Dendritic cell treated with granulocyte-macrophage colony-stimulating factor and Interleukin-4, amounts not matched to agents 40 ng/mL and 50 ng/mL, for 4 days (primary cell): ENCODE results near the gene DEFB118.
"Not testable (repeated sequence)": the region's sequence is repeated elsewhere in the genome, so short reads cannot be mapped to it uniquely, and the experiment has no call there.

Experiments
- H3K27ac Mint-ChIP-seq: one replicate; pipeline ENCODE4 v1.8.0; 2022; ENCODE audit warnings: mild to moderate bottlenecking, mixed read lengths
- H3K27me3 Mint-ChIP-seq: one replicate; pipeline ENCODE4 v1.8.0; 2022; ENCODE audit warnings: mild to moderate bottlenecking, mixed read lengths
- H3K36me3 Mint-ChIP-seq: one replicate; pipeline ENCODE4 v1.8.0; 2022; ENCODE audit warnings: low read depth, mixed read lengths
- H3K4me1 Mint-ChIP-seq: one replicate; pipeline ENCODE4 v1.8.0; 2022; ENCODE audit warnings: low read depth, mixed read lengths
- H3K4me3 Mint-ChIP-seq: one replicate; pipeline ENCODE4 v1.8.0; 2022; ENCODE audit warnings: mild to moderate bottlenecking, moderate library complexity, mixed read lengths
- H3K9me3 Mint-ChIP-seq: one replicate; pipeline ENCODE4 v1.8.0; 2022; ENCODE audit warnings: mixed read lengths
- intact Hi-C: fragments of 100-400 bp; cut with micrococcal nuclease; formaldehyde crosslinking; loops from one replicate; pipeline ENCODE4 v1.15.0; 2022

Gene DEFB118, protein sequence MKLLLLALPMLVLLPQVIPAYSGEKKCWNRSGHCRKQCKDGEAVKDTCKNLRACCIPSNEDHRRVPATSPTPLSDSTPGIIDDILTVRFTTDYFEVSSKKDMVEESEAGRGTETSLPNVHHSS

DNA sequence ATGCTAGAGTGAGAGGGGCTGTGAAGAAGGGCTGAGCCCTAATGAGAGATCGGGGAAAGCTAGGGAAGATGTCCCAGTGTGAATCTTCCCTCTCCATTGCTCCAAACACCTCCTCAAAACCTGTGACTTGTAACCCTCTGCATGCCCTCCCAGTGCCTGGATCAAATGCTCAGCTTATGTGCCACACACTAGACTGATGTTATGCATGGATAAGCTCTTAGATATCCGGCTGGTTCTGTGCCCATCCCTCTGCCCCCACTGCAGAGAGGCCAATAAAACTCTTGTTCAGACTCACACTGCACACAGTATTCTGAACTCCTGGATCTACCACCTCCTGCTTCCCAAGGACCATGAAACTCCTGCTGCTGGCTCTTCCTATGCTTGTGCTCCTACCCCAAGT lies at the start of gene DEFB118:
Gene DEFB118, plus strand, starts transcription at position 301 of the 400 bp plus-strand sequence. Its CDS starts 50 bp downstream, at position 351.
- Mint-ChIP-seq H3K9me3 (no peaks in the 10 kb centered on the region), H3K4me1 (no peaks in the 10 kb centered on the region), H3K27me3 (no peaks in the 10 kb centered on the region), H3K36me3 (no peaks in the 10 kb centered on the region), H3K27ac (no peak within 1 kb of the TSS), H3K4me3 (no peak within 1 kb of the TSS)
- intact Hi-C loops = no loop called here

DNA sequence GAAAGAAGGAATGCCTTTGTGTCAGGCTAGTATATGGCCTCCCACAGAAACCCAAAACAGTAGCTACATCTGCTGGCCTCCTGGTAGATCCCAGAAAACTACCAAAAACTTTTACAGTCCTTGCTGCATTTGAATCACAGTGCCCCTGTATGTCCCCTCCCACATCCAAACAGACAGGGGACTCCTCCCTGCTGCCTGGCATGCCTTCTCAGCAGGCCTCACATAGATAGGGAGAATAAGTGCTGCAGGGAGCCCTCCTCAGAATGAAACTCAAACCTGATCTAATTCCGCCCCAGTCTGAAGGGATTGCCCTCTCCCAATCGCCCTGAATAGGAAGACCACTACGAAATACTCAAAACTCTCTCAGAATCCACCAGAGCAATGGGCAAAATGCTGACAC lies 45.9 kb upstream of the DEFB118 start:
- intact Hi-C loops = no loop called here
- Mint-ChIP-seq H3K4me3 (no peak overlapping the region), H3K9me3 (peaks cover 20% of the 10 kb centered on the region), H3K4me1 (no peaks in the 10 kb centered on the region), H3K36me3 (no peaks in the 10 kb centered on the region), H3K27ac (no peak overlapping the region), H3K27me3 (no peaks in the 10 kb centered on the region)

- H3K27me3 Mint-ChIP-seq = no peaks in the 10 kb centered on the region
- H3K27ac Mint-ChIP-seq = no peak overlapping the region
- H3K36me3 Mint-ChIP-seq = no peaks in the 10 kb centered on the region
- no peaks in the 10 kb centered on the region for H3K4me1 Mint-ChIP-seq
- intact Hi-C loops = no loop called here
- H3K4me3 Mint-ChIP-seq = no peak overlapping the region
- H3K9me3 Mint-ChIP-seq = peaks cover 24% of the 10 kb centered on the region
These were observed 37.5 kb upstream of the DEFB118 start for GRCh38 chr20:31330893-31331292.

GRCh38 chr20:31341470-31341869 lies 26.9 kb upstream of the DEFB118 start:
- Mint-ChIP-seq H3K4me1 (no peaks in the 10 kb centered on the region), H3K4me3 (no peak overlapping the region), H3K36me3 (no peaks in the 10 kb centered on the region), H3K9me3 (no peaks in the 10 kb centered on the region), H3K27me3 (no peaks in the 10 kb centered on the region), H3K27ac (no peak overlapping the region)
- intact Hi-C loops = no loop called here

GRCh38 chr20:31355981-31356380 lies 12.4 kb upstream of the DEFB118 start:
- Mint-ChIP-seq H3K27me3 (no peaks in the 10 kb centered on the region), H3K9me3 (no peaks in the 10 kb centered on the region), H3K4me3 (no peak overlapping the region), H3K36me3 (no peaks in the 10 kb centered on the region), H3K27ac (no peak overlapping the region), H3K4me1 (no peaks in the 10 kb centered on the region)
- intact Hi-C loops = no loop called here

DNA sequence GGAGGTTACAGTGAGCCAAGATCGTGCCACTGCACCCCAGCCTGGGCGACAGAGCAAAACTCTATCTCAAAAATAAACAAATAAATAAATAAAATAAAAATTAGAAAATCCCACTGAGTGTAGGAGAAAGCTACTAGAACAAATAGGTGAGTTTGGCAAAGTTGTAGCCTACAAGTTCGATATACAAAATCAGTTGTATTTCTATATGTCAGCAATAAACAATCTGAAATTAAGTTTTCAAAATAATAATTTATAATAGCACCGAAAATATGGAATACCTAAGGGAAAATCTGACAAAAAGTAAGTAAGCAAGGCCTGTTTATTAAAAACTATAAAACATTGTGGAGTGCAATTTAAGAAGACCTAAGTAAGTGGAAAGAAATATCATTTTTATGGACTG lies 5.1 kb upstream of the DEFB118 start:
- Mint-ChIP-seq H3K9me3 (no peaks in the 10 kb centered on the region), H3K27me3 (no peaks in the 10 kb centered on the region), H3K36me3 (no peaks in the 10 kb centered on the region), H3K4me3 (no peak overlapping the region), H3K27ac (no peak overlapping the region), H3K4me1 (no peaks in the 10 kb centered on the region)
- intact Hi-C loops = no loop called here

DNA sequence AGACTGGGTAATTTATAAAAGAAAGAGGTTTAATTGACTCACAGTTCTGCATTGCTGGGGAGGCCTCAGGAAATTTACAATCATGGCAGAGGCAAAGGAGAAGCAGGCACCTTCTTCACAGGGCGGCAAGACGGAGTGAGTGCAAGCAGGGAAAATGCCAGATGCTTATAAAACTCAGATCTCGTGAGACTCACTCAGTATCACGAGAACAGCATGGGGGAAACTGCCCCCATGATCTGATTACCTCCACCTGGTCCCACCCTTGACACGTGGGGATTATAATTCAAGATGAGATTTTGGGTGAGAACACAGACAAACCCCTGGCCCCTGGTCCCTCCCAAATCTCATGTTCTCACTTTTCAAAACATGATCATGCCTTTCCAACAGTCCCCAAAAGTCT lies 4.1 kb upstream of the DEFB118 start:
- H3K4me1 Mint-ChIP-seq, H3K4me3 Mint-ChIP-seq, H3K36me3 Mint-ChIP-seq, H3K9me3 Mint-ChIP-seq, intact Hi-C loops, H3K27ac Mint-ChIP-seq, H3K27me3 Mint-ChIP-seq: not testable (repeated sequence)

DNA sequence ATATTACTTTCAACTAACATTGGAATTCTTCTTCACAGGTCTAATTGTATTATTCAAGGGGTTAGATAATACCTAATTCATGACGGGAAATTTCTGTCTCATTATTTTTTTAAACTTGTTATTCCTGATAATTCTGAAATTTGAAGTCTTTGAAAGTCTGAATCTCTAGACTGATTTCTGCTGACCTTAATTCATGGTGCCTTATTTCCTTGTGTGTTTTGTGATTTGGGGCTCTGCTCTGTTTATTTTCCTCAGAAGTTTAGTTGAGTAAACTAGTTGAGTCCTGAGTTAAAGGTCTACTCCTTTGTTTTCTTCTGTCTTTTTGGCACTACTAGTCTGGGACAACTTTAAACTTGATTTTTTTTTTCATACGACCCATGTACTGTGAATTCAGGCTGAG lies 5.9 kb downstream of the DEFB118 start:
- no peaks in the 10 kb centered on the region for H3K27me3 Mint-ChIP-seq
- no peaks in the 10 kb centered on the region for H3K4me1 Mint-ChIP-seq
- H3K27ac Mint-ChIP-seq = no peak overlapping the region
- H3K9me3 Mint-ChIP-seq = peaks cover 15% of the 10 kb centered on the region
- H3K4me3 Mint-ChIP-seq = no peak overlapping the region
- intact Hi-C loops = no loop called here
- no peaks in the 10 kb centered on the region for H3K36me3 Mint-ChIP-seq

DNA sequence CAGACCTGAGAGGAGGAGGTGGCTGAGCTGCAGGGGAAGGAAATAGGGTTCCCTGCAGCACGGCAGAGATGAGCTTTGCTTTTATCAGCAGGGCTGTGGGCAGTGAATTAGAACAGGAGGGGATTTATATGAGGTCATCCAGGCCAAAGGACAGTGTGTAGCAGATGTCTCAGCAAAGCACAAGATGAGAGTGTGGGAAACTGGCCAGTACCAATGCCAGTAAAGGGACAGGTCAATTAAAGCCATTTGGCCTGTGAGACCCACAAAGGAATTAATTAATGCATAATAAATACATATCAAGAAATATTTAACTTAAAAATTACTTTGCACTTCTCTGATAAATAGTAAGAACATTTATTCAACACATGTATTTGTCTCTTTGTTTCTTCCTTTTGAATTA lies 22.1 kb downstream of the DEFB118 start, which contains the start of gene DEFB119:
Gene DEFB119, minus strand, starts transcription at position 101 of the 400 bp plus-strand sequence. CDS start 107 bp downstream, outside the sequence.
- H3K36me3 Mint-ChIP-seq = no peaks in the 10 kb centered on the region
- no peaks in the 10 kb centered on the region for H3K27me3 Mint-ChIP-seq
- no peaks in the 10 kb centered on the region for H3K4me1 Mint-ChIP-seq
- intact Hi-C loops = no loop called here
- no peaks in the 10 kb centered on the region for H3K9me3 Mint-ChIP-seq
- H3K4me3 Mint-ChIP-seq = no peak within 1 kb of the TSS
- no peak within 1 kb of the TSS for H3K27ac Mint-ChIP-seq

DNA sequence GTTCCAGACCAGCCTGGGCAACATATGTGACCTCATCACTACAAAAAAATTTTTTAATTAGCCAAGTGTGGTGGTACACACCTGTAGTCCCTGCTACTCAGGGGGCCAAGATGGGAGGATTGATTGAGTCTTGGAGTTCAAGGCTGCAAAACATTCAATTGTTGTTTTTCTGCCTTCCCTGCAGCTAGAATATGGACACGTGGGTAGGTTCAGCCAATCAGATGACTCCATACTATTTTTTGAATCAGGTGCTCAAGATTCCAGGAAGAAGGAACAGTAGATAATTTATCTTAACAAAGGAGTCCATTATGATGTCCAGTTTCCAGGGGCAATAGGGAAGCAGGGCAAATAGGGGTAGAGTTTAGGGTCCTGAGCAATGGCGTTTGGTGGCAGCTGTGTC lies 24.4 kb downstream of the DEFB118 start:
- Mint-ChIP-seq H3K9me3 (no peaks in the 10 kb centered on the region), H3K27me3 (peaks cover 2% of the 10 kb centered on the region), H3K36me3 (no peaks in the 10 kb centered on the region), H3K4me3 (no peak overlapping the region), H3K27ac (no peak overlapping the region), H3K4me1 (no peaks in the 10 kb centered on the region)
- intact Hi-C loops = no loop called here

DNA sequence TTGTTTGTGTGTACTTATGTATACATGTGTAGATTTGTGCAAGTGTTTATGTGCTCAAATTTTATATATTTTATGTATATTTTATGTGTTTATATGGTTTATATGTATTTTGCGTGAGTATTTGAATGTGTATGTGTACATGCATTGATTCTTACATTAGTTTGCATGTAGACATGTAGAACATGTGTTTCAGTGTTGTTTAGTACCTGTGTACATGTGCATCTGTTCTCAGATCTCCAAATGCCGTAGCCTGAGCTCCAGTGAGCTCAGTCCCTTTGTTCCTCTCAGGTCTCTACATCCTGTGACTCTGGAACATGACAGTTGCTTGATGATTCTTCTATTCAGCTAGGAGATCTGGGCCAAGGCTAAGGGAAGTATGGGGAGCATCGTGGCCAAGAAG lies 26.5 kb downstream of the DEFB118 start:
- H3K36me3 Mint-ChIP-seq = no peaks in the 10 kb centered on the region
- peaks cover 2% of the 10 kb centered on the region for H3K27me3 Mint-ChIP-seq
- no peak overlapping the region for H3K4me3 Mint-ChIP-seq
- H3K4me1 Mint-ChIP-seq = no peaks in the 10 kb centered on the region
- no peak overlapping the region for H3K27ac Mint-ChIP-seq
- H3K9me3 Mint-ChIP-seq = no peaks in the 10 kb centered on the region
- intact Hi-C loops = no loop called here

DNA sequence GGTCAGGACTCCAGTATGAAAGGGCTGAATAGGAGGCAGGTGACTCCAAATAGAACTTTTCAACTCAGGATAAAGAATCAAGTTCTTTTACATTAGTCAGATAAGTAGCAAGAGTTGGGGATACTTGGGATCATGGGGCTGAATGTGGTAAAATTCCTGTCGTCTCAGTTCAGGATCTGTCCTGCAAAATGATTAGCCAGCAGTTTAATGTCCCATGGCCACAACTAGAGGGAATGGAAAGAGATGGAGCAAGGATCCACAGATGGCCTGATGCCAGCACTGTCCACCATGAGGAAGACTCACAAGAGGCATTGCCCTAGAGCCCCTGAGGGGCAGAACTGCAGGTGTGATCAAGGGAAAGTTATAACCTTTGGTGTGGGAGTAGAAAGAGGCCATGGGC lies 35.5 kb downstream of the DEFB118 start:
- Mint-ChIP-seq H3K4me3 (no peak overlapping the region), H3K27ac (no peak overlapping the region), H3K36me3 (no peaks in the 10 kb centered on the region), H3K4me1 (no peaks in the 10 kb centered on the region), H3K9me3 (no peaks in the 10 kb centered on the region), H3K27me3 (no peaks in the 10 kb centered on the region)
- intact Hi-C loops = no loop called here

GRCh38 chr20:31406115-31406514 lies 37.7 kb downstream of the DEFB118 start, which contains the start of gene DEFB121:
TSS of gene DEFB121 (minus strand) at chr20:31406215. CDS start at chr20:31406152, 63 bp downstream.
- no peaks in the 10 kb centered on the region for H3K4me1 Mint-ChIP-seq
- no peak within 1 kb of the TSS for H3K4me3 Mint-ChIP-seq
- H3K36me3 Mint-ChIP-seq = no peaks in the 10 kb centered on the region
- intact Hi-C loops = no loop called here
- no peak within 1 kb of the TSS for H3K27ac Mint-ChIP-seq
- H3K27me3 Mint-ChIP-seq = no peaks in the 10 kb centered on the region
- no peaks in the 10 kb centered on the region for H3K9me3 Mint-ChIP-seq

GRCh38 chr20:31410011-31410410 lies 41.6 kb downstream of the DEFB118 start:
- intact Hi-C loops = no loop called here
- Mint-ChIP-seq H3K4me3 (no peak overlapping the region), H3K27me3 (peaks cover 3% of the 10 kb centered on the region), H3K27ac (no peak overlapping the region), H3K9me3 (no peaks in the 10 kb centered on the region), H3K4me1 (no peaks in the 10 kb centered on the region), H3K36me3 (no peaks in the 10 kb centered on the region)

- Mint-ChIP-seq H3K27ac (no peak overlapping the region), H3K36me3 (no peaks in the 10 kb centered on the region), H3K27me3 (peaks cover 3% of the 10 kb centered on the region), H3K4me3 (no peak overlapping the region), H3K4me1 (no peaks in the 10 kb centered on the region), H3K9me3 (no peaks in the 10 kb centered on the region)
- intact Hi-C loops = no loop called here
These were observed 46.0 kb downstream of the DEFB118 start for GRCh38 chr20:31414381-31414780.
